Measurements from ENCODE around the gene RAB3C. TPM values are rescaled to one million over a fixed set of nuclear protein-coding genes. Genes with fewer than 3 reads are reported as not detected.

Gene RAB3C
- polyA plus RNA-seq, 1 experiment, result not detected

DNA sequence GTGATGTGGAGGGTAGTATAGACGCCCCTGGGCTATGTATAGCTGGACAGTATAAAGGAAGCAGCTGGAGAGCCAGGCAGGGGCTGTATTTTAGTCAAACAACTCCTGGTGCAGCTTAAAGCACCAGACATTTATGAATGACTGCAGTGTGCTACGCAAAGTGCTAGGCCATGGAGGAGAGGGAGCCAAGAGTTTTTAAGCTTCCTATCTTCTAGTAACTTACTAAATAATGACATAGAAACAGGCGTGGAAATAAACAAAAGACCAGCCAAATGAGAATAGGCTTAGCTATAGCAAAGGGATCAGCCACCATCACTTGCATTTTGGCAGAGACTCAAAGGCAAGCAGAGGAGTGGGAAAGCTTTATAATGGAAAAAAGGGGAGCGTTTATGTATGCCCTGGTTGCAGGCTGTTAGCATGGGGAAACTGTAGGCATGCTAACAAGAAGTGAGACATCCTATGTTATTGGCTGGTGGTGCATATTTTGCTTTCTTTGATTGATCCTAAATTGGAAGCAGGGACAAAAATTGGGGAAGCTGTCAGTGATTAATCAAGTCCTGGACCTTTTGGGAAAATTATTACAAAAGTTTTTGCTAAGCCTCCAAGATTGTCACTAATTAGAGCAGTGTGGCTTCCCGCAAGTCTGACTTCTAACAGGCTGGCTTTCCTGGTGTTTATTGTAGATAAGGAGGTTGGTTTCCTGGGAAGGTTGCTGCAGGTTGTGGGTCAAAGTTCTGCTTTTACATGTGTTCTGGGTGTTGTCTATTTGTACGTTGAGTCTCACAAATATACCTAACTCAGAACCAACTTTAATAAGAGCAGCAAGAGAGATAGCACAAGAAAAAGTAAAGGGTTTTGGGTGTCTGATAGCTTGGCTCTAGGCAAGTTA is 46.6 kb downstream of the RAB3C start:
- ChIA-PET CTCF (no interaction called here), POLR2A (no interaction called here)
- TF ChIP-seq CTCF (IDR thresholded peaks at IDR 0.05; ENCODE audit: low read depth, low read length), result no peak
- DNase-seq (ENCODE audit: low read depth, low spot score), result no peak
- Histone ChIP-seq H3K9me3 (ENCODE audit: control insufficient read depth, insufficient read depth, low read length) (no peaks in the 10 kb centered on the region), H3K4me3 (ENCODE audit: low read depth, low read length) (no peak overlapping the region), H3K27ac (ENCODE audit: low read depth, low read length) (no peak overlapping the region), H3K27me3 (ENCODE audit: control insufficient read depth, insufficient read depth, low read length) (no peaks in the 10 kb centered on the region)

DNA sequence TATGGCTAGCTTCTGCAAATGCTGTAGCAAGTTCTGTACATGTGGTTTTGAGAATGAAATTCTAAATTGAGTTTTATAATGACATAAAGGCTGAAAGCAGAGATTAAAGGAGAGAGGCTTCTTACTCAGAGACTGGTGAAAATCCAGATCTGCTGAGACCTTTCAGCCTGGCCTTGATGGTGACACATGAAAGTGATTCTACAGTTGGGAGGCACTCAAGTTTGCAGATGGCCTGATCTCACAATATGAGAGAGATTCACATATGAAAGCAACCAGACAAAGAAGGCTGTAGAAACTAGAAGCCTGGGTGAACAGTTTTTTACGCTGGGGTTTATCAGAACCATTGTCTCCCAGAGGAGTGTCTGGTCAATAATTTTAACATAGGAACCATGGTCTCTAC is 49.0 kb downstream of the RAB3C start:
- no peak overlapping the region for H3K4me3 ChIP-seq (ENCODE audit: low read depth, low read length)
- no peak for TF ChIP-seq CTCF (IDR thresholded peaks at IDR 0.05; ENCODE audit: low read depth, low read length)
- no peak overlapping the region for H3K27ac ChIP-seq (ENCODE audit: low read depth, low read length)
- ChIA-PET CTCF (no interaction called here), POLR2A (no interaction called here)
- no peaks in the 10 kb centered on the region for H3K9me3 ChIP-seq (ENCODE audit: control insufficient read depth, insufficient read depth, low read length)
- no peak for DNase-seq (ENCODE audit: low read depth, low spot score)
- no peaks in the 10 kb centered on the region for H3K27me3 ChIP-seq (ENCODE audit: control insufficient read depth, insufficient read depth, low read length)

DNA sequence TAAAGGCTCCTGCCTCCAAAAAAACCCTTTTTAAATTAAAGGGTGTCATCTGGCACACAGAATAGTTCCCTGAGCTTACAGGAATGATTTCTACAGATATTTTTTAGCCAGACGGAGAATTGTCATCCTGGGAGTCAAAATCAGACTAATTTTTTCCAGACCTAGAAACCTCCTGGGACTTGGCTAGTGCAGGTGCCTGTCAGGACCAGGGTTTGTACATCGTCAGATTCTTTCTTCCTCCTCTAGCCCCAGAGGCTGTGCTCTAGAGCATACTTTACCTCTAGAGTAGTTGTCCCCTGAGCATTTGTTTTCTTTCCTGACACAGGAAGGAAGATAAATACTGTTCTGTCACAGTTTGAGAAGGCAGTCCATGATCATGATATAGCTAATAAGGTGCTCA is 52.5 kb downstream of the RAB3C start:
- ChIA-PET POLR2A (no interaction called here), CTCF (no interaction called here)
- no peaks in the 10 kb centered on the region for H3K9me3 ChIP-seq (ENCODE audit: control insufficient read depth, insufficient read depth, low read length)
- no peak overlapping the region for H3K27ac ChIP-seq (ENCODE audit: low read depth, low read length)
- no peak for TF ChIP-seq CTCF (IDR thresholded peaks at IDR 0.05; ENCODE audit: low read depth, low read length)
- no peak for DNase-seq (ENCODE audit: low read depth, low spot score)
- H3K4me3 ChIP-seq (ENCODE audit: low read depth, low read length), result no peak overlapping the region
- no peaks in the 10 kb centered on the region for H3K27me3 ChIP-seq (ENCODE audit: control insufficient read depth, insufficient read depth, low read length)

DNA sequence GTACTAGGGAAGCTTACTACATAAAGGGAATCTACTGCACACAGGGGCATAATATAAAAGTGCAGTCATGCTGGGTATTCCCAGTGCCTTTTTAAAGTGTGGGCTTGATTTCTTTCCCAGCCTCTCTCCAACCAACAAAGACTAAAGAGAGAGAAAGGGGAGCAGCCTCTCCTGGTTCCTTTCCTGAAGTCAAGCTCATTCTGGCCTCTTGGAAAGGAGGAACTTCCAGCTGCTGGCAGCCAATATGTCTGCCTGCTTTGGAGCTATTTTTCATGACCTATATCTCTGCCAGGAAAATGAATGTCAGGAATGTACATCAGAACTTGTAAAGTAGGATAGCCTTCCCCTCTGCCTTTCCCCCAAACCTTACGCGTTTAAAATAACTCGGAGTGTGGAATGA is 57.1 kb downstream of the RAB3C start:
- H3K27ac ChIP-seq (ENCODE audit: low read depth, low read length), result no peak overlapping the region
- H3K9me3 ChIP-seq (ENCODE audit: control insufficient read depth, insufficient read depth, low read length), result no peaks in the 10 kb centered on the region
- no peak for DNase-seq (ENCODE audit: low read depth, low spot score)
- no peak overlapping the region for H3K4me3 ChIP-seq (ENCODE audit: low read depth, low read length)
- ChIA-PET CTCF (no interaction called here), POLR2A (no interaction called here)
- H3K27me3 ChIP-seq (ENCODE audit: control insufficient read depth, insufficient read depth, low read length), result no peaks in the 10 kb centered on the region
- TF ChIP-seq CTCF (IDR thresholded peaks at IDR 0.05; ENCODE audit: low read depth, low read length), result no peak

- DNase-seq (ENCODE audit: low read depth, low spot score), result no peak
- ChIA-PET CTCF (no interaction called here), POLR2A (no interaction called here)
- no peaks in the 10 kb centered on the region for H3K27me3 ChIP-seq (ENCODE audit: control insufficient read depth, insufficient read depth, low read length)
- H3K27ac ChIP-seq (ENCODE audit: low read depth, low read length), result no peak overlapping the region
- no peak for TF ChIP-seq CTCF (IDR thresholded peaks at IDR 0.05; ENCODE audit: low read depth, low read length)
- H3K9me3 ChIP-seq (ENCODE audit: control insufficient read depth, insufficient read depth, low read length), result no peaks in the 10 kb centered on the region
- no peak overlapping the region for H3K4me3 ChIP-seq (ENCODE audit: low read depth, low read length)
Measured at GRCh38 chr5:58641533-58641932, 58.7 kb downstream of the RAB3C start.
